COLO829 (cell line): ENCODE measurements around the gene CTRB2.

ENCODE experiments used
- DNase-seq: peaks from one replicate; pipeline ENCODE4 v3.0.0; 2012; ENCODE audit warnings: low spot score

CTRB2 gene

DNA sequence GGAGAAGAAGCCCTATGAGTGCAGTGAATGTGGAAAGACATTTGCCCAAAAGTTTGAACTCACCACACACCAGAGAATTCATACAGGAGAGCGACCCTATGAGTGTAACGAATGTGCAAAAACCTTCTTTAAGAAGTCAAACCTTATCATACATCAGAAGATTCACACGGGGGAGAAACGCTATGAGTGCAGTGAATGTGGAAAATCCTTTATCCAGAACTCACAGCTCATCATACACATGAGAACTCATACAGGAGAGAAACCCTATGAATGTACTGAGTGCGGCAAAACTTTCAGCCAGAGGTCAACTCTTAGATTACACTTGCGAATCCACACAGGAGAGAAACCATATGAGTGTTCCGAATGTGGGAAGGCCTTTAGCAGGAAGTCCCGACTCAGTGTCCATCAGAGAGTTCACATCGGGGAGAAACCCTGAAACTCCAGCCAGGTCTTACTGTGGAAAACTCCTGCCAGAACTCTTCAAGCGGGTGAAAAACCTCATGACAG, 37.0 kb downstream of the CTRB2 start:
- DNase-seq: no peak

DNA sequence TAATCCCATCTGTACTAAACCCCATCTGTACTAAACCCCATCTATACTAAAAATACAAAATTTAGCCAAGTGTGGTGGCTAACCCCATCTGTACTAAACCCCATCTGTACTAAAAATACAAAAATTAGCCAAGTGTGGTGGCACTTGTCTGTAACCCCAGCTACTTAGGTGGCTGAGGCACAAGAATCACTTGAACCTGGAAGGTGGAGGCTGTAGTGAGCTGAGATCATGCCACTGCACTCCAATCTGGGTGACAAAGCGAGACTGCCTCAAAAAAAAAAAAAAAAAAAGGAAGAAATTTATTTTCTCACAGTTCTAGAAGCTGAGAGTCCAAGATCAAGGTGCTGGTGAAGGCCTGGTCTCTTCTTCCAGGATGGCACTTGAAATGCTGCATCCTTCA, 46.6 kb downstream of the CTRB2 start:
- DNase-seq: no peak
